Memory B cell (primary cell): Measurements from ENCODE around the gene GPX3.

Experiments
- ATAC-seq: fragments of 150-1000 bp; cut with Tn5 transposase; 2 replicates; pipeline ENCODE4 v1.10.0; 2021; ENCODE audit warnings: low read depth, mild to moderate bottlenecking, moderate library complexity
- DNase-seq, 2 donors: peaks; one replicate each; pipeline ENCODE4 v3.0.0; 2022; ENCODE audit warnings: low spot score in 2 of 2
- H3K27ac Mint-ChIP-seq: one replicate; pipeline ENCODE4 v1.8.0; 2022; ENCODE audit warnings: mild to moderate bottlenecking, moderate library complexity, mixed read lengths
- H3K27me3 Mint-ChIP-seq: one replicate; pipeline ENCODE4 v1.8.0; 2022; ENCODE audit warnings: mixed read lengths
- H3K36me3 Mint-ChIP-seq: one replicate; pipeline ENCODE4 v1.8.0; 2022; ENCODE audit warnings: mild to moderate bottlenecking, mixed read lengths
- H3K4me1 Mint-ChIP-seq: one replicate; pipeline ENCODE4 v1.8.0; 2022; ENCODE audit warnings: mixed read lengths
- H3K4me3 Mint-ChIP-seq: one replicate; pipeline ENCODE4 v1.8.0; 2022; ENCODE audit warnings: mild to moderate bottlenecking, moderate library complexity, mixed read lengths
- H3K9me3 Mint-ChIP-seq: one replicate; pipeline ENCODE4 v1.8.0; 2022; ENCODE audit warnings: mixed read lengths

The GPX3 gene, protein sequence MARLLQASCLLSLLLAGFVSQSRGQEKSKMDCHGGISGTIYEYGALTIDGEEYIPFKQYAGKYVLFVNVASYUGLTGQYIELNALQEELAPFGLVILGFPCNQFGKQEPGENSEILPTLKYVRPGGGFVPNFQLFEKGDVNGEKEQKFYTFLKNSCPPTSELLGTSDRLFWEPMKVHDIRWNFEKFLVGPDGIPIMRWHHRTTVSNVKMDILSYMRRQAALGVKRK

DNA sequence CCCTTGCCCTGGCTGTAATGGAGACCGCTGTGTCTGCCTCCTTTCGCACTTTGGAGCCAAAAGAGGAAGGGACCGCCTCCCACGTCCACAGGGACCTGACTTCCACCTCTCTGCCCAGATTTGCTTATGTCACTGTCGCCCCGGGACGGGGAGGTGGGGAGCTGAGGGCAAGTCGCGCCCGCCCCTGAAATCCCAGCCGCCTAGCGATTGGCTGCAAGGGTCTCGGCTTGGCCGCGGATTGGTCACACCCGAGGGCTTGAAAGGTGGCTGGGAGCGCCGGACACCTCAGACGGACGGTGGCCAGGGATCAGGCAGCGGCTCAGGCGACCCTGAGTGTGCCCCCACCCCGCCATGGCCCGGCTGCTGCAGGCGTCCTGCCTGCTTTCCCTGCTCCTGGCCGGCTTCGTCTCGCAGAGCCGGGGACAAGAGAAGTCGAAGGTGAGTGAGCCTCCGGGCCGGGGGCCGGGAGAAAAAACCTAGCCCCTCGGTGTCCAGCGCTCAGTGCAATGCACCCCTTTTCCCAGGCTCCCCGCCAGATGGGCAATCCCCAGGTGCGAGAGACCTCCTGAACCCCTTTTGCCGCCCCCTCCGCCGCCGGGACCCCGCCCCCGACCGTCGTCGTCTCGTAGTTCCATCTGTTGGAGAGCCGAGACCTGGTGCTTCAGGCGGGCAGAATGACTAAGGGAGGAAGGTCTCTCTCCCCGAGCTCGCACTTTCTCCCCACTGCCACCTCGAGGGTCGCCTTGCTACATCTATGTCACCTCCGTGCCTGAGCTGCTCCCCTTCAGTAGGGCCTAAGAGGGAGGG, at the start of gene GPX3:
Gene GPX3, plus strand, starts transcription at position 288 of the 807 bp plus-strand sequence. Its CDS starts 64 bp downstream, at position 352.
- Mint-ChIP-seq H3K27me3 (no peaks in the 10 kb centered on the region), H3K36me3 (peaks cover 5% of the 10 kb centered on the region), H3K4me1 (peaks cover 11% of the 10 kb centered on the region), H3K4me3 (peak within 1 kb of the TSS; percentile 71), H3K9me3 (no peaks in the 10 kb centered on the region), H3K27ac (no peak within 1 kb of the TSS)
- DNase-seq (peak; percentile 16 to 40), ATAC-seq (peak; percentile 84)

DNA sequence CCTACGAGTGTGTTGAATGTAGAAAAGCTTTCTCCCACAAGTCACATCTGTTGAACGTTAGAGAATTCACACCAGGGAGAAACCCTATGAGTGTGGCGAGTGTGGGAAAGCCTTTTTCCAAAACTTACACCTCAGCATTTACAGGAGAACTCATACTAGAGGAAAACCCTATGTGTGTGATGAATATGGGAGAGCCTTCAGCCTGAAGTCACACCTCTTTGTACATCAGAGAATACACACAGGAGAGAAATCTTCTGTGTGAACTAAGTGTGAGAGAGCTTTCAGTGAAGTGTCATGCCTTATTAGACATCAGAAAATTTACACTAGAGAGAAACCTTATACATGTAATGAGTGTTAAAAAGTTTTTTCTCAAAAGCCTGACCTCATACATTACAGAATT, 41.8 kb upstream of the GPX3 start:
- ATAC-seq = no peak
- DNase-seq = no peak
- H3K9me3 Mint-ChIP-seq = no peaks in the 10 kb centered on the region
- no peak overlapping the region for H3K27ac Mint-ChIP-seq
- peaks cover 3% of the 10 kb centered on the region for H3K36me3 Mint-ChIP-seq
- peaks cover 7% of the 10 kb centered on the region for H3K27me3 Mint-ChIP-seq
- no peak overlapping the region for H3K4me3 Mint-ChIP-seq
- no peaks in the 10 kb centered on the region for H3K4me1 Mint-ChIP-seq

DNA sequence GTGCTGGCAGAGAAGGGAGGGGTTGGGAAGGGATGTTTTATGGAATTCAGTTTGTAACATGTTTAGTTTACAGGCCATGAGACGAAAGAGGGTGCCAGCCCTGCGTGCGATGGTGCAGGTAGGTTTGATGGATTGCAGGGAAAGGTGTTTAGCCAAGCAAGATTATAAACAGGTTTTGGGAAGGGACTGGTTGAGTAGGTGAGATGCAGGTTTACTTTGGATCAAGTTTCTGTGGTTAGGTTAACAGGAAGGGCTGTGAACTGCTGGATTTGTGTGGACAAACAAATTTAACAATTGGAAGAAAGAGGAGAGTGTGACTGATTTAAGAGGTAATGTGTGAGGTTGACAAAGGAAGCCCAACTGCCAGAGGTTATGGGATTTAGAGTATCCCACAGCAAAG, 32.6 kb upstream of the GPX3 start:
- Mint-ChIP-seq H3K9me3 (peaks cover 9% of the 10 kb centered on the region), H3K27me3 (peaks cover 3% of the 10 kb centered on the region), H3K4me3 (no peak overlapping the region), H3K4me1 (no peaks in the 10 kb centered on the region), H3K27ac (no peak overlapping the region), H3K36me3 (peaks cover 9% of the 10 kb centered on the region)
- ATAC-seq (no peak), DNase-seq (no peak)

DNA sequence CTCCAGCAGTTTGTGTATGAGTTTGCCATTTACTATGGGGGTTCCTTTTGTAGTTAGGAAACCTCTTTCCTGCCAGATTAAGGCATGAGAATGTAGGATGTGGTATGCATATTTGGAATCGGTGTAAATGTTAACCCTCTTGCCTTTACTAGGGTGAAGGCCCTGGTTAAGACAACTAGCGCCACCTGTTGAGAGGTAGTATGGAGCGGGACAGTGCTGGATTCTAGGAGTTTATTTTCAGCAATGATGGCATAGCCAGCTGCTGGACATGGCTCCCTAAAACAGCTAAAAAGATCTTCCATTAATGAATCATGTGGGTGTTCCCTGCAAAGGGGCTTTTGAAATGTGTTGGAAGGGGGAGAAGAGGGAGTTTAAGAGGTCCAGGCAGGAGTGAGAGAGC, 30.7 kb upstream of the GPX3 start:
- Mint-ChIP-seq H3K36me3 (peaks cover 6% of the 10 kb centered on the region), H3K27me3 (no peaks in the 10 kb centered on the region), H3K27ac (no peak overlapping the region), H3K4me3 (no peak overlapping the region), H3K4me1 (no peaks in the 10 kb centered on the region), H3K9me3 (peaks cover 10% of the 10 kb centered on the region)
- no peak for DNase-seq
- no peak for ATAC-seq

DNA sequence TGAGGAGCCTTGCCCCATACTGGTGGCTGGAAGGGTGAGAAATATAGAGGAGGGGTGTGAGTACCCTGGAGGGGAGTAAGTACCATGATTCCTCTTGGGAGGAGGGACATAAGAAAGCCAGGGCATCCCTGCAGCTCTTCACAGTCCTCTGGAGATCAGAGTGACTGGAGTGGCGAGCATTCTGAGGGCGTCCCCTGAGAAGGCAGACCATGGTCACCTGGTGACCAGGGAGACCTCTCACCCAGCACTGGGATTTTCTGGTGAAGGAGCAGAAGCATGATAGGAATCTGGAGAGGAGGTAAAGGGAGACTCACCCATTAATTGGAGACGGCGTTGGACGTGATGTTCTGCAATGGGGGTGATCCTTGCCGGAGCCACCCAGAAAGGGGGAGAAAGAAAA, 27.7 kb upstream of the GPX3 start:
- Mint-ChIP-seq H3K27ac (no peak overlapping the region), H3K36me3 (peaks cover 6% of the 10 kb centered on the region), H3K4me1 (no peaks in the 10 kb centered on the region), H3K27me3 (no peaks in the 10 kb centered on the region), H3K9me3 (peaks cover 11% of the 10 kb centered on the region), H3K4me3 (no peak overlapping the region)
- no peak for ATAC-seq
- DNase-seq = no peak

DNA sequence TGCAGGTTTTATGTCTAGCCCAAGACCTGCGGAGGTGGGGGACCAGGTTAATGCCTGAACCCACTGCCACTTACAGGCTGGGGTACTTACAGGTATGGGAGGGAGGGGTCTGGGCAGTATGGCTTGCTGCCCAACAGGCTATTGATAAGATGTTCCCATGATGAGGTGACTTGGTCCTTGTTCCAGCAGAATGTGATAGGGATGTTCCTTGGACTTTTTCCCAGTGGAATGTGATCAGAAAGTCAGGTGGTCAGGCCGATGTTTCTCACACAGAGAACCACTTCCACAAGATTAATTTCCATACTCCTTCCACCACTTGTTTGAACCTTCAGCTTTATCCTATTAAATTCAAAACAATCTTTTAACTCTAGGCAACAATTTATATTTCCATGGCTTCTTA, 27.0 kb upstream of the GPX3 start:
- Mint-ChIP-seq H3K27ac (no peak overlapping the region), H3K4me3 (no peak overlapping the region), H3K36me3 (peaks cover 6% of the 10 kb centered on the region), H3K9me3 (peaks cover 11% of the 10 kb centered on the region), H3K4me1 (no peaks in the 10 kb centered on the region), H3K27me3 (no peaks in the 10 kb centered on the region)
- ATAC-seq (no peak), DNase-seq (no peak)

DNA sequence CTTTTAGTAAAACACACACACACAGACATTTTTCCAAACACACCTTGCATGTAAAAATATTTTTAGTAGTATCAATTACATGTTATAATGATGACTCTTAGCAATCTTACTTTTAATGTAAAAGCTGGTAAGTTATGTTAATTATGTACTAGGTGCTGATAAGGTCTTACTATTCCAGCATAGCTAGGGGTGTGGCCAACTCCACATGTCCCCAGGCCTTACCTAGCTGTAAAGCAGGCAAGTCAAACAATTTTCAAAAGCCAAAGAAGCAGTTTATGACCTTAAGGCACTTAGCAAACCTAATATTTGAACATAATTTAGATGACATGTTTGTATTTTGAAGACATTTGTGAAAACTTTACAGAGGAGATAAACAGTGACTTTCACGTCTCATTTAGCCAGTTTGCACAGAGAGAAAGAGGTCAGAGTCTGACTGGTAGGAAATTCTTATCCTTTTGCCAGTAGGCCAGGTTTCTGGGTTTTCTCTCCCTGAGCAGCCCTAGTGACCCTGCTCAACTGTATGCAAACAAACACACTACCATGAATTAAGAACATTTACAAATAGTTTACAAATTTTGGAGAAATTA, 26.5 kb upstream of the GPX3 start:
- Mint-ChIP-seq H3K36me3 (peaks cover 6% of the 10 kb centered on the region), H3K27me3 (no peaks in the 10 kb centered on the region)
- no peak for ATAC-seq

DNA sequence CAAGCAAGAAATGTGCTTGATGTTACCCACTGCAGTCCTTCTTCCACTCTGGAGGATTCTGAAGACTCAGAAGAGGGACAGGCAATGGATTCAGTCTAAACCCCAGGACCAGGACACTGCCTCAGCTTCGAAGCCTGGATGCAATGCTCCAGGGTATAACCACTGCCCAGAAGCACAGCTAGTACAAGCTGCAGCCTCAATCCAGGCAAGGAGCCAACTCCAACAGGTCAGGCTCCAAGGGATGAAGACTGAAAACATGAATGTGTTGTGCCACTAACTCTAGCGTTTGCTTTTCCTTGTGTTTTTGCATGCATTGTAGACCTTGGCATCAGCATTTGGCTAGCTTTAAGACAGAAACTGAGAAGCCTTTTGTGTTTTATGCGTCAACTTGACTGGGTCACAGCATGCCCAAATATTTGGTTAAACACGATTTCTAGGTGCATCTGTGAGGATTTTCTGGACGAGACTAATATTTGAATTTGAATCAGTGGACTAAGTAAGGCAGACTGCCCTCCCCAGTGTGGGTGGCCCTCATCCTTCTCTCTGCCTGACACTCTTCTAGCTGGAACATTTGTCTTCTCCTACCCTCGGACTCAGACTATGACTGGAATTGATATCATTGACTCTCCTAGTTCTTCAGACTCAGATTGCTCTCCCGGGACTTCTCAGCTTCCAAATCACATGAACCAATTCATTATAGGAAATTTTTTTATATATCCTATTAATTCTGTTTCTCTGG, 20.5 kb upstream of the GPX3 start:
- Mint-ChIP-seq H3K9me3 (peaks cover 1% of the 10 kb centered on the region), H3K4me3 (no peak overlapping the region), H3K4me1 (no peaks in the 10 kb centered on the region), H3K27me3 (peaks cover 7% of the 10 kb centered on the region), H3K27ac (no peak overlapping the region), H3K36me3 (no peaks in the 10 kb centered on the region)
- no peak for ATAC-seq
- no peak for DNase-seq

More for the DNA sequence above, 26.5 kb upstream of the GPX3 start:
- no peaks in the 10 kb centered on the region for H3K4me1 Mint-ChIP-seq
- H3K27ac Mint-ChIP-seq = no peak overlapping the region
- H3K4me3 Mint-ChIP-seq = no peak overlapping the region
- no peak for DNase-seq
- H3K9me3 Mint-ChIP-seq = peaks cover 11% of the 10 kb centered on the region

DNA sequence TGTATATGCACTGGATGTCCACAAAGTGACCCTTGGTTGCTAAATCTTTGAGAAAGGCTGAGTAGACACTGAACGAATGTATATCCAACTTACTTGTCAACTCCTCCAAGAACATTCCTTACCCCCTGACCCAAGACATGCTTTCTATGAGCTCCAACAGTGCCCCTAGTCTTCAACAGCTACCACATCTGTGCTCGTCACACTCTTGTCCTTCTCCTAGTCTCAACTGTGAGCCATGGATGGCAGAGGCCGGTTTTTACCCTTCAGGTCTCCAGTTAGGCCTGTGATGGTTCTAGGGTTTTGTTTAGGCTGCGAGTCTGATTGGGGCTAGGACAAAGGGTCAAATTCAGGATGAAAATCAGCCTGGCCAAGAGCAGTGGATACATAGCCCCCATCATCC, 19.0 kb upstream of the GPX3 start:
- DNase-seq = no peak
- no peak for ATAC-seq
- Mint-ChIP-seq H3K27ac (no peak overlapping the region), H3K27me3 (peaks cover 9% of the 10 kb centered on the region), H3K36me3 (no peaks in the 10 kb centered on the region), H3K9me3 (no peaks in the 10 kb centered on the region), H3K4me3 (no peak overlapping the region), H3K4me1 (no peaks in the 10 kb centered on the region)

DNA sequence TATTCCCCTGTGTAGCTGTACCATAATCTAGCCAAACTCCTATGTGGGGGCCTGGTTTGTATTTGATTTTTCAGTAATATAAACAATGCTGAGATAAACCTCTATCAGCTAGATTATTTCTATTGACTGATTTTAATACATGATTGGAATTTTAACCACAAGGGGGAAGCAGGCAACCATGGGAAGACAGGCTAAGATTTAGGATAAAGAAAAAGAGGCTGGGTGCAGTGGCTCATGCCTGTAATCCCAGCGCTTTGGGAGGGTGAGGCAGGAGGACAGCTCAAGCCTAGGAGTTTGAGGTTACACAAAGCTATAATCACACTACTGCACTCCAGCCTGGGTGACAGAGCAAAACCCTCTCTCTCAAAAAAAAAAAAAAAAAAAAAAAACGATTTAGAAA, 18.1 kb upstream of the GPX3 start:
- no peaks in the 10 kb centered on the region for H3K36me3 Mint-ChIP-seq
- H3K4me1 Mint-ChIP-seq = no peaks in the 10 kb centered on the region
- H3K9me3 Mint-ChIP-seq = no peaks in the 10 kb centered on the region
- H3K27ac Mint-ChIP-seq = no peak overlapping the region
- H3K4me3 Mint-ChIP-seq = no peak overlapping the region
- DNase-seq (no peak), ATAC-seq (no peak)
- H3K27me3 Mint-ChIP-seq = peaks cover 11% of the 10 kb centered on the region

DNA sequence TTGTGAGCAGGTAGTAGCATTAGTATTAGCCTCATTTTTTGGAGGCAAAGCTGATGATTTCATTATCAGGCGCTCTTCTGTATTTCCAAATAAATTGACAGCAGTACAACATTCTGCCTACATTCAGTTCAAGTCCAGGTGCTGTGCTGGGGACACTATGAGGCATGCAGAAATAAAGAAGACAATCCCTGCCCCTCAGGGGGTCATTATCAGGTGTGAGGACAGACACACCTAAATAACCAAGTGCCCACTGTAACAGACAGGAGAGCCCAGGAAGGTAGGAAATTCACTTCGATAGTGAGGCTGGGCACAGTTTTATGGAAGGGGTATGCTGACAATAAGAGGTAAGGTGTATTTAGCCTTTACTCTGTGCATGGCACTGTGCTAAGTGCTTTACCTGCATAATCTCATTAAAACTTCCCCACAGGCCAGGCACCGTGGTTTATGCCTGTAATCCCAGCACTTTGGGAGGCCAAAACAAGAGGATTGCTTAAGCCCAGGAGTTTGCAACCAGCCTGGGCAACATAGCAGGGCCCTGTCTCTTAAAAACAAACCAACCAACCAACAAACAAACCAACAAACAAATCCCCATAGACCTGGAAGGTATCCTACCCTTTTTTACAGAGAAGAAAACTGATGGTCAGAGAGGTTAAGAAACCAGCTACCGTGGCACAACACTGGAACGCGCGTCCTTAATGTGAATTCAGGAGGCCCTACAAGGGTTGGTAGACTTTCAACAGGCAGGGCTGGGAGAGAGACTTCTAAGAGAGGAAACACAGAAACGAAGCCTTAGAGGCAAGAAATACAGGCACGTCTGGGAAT, 17.5 kb upstream of the GPX3 start:
- H3K36me3 Mint-ChIP-seq = no peaks in the 10 kb centered on the region
- ATAC-seq (no peak), DNase-seq (no peak)
- H3K27me3 Mint-ChIP-seq = peaks cover 11% of the 10 kb centered on the region
- H3K4me1 Mint-ChIP-seq = no peaks in the 10 kb centered on the region
- no peak overlapping the region for H3K4me3 Mint-ChIP-seq
- no peak overlapping the region for H3K27ac Mint-ChIP-seq
- no peaks in the 10 kb centered on the region for H3K9me3 Mint-ChIP-seq

DNA sequence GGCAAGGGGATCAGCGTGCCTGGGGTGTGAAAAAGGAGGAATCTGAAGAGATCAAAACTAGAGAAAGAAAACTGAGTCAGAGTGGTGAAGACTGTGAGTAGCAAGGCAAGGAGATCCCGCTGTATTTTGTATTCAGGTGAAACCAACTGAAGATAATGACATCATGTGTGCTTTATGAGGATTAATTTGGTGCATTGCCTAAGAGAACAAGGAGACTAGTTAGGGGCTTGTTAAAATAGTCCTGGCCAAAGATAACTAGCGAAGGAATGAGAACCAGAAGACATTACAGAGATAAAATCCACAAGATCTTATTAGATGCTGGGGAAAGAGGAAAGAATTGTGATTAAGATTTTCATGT, 16.9 kb upstream of the GPX3 start:
- no peaks in the 10 kb centered on the region for H3K4me1 Mint-ChIP-seq
- peaks cover 11% of the 10 kb centered on the region for H3K27me3 Mint-ChIP-seq
- DNase-seq (no peak), ATAC-seq (no peak)
- H3K4me3 Mint-ChIP-seq = no peak overlapping the region
- H3K27ac Mint-ChIP-seq = no peak overlapping the region
- no peaks in the 10 kb centered on the region for H3K9me3 Mint-ChIP-seq
- no peaks in the 10 kb centered on the region for H3K36me3 Mint-ChIP-seq

DNA sequence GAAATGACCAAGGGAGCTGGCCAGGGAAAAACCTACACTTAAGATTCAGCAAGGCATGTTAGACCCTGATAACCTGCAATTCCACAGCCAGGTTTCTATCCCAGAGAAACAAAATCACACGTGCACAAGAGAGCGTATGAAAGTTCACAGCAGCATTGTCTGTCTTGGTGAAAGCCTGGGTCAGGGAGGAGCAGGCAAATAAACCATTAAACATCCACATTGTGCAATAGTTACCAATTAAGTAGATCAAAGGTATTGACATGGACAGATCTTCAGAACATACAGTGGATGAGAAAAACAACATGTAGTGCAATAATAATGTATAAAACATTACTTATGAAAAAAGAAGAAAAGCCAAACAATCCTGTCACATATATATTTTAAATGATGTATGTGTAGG, 15.9 kb upstream of the GPX3 start:
- ATAC-seq = no peak
- no peak overlapping the region for H3K4me3 Mint-ChIP-seq
- no peaks in the 10 kb centered on the region for H3K4me1 Mint-ChIP-seq
- H3K9me3 Mint-ChIP-seq = no peaks in the 10 kb centered on the region
- DNase-seq = no peak
- H3K27me3 Mint-ChIP-seq = peaks cover 11% of the 10 kb centered on the region
- H3K27ac Mint-ChIP-seq = no peak overlapping the region
- no peaks in the 10 kb centered on the region for H3K36me3 Mint-ChIP-seq
